ENCODE data around the gene ANO2.
"Not testable (repeated sequence)": the region's sequence is repeated elsewhere in the genome, so short reads cannot be mapped to it uniquely, and the experiment has no call there.

Gene ANO2

GRCh38 chr12:5916785-5917290, 28.2 kb downstream of the ANO2 start:
- DNase-seq: no peak

DNA sequence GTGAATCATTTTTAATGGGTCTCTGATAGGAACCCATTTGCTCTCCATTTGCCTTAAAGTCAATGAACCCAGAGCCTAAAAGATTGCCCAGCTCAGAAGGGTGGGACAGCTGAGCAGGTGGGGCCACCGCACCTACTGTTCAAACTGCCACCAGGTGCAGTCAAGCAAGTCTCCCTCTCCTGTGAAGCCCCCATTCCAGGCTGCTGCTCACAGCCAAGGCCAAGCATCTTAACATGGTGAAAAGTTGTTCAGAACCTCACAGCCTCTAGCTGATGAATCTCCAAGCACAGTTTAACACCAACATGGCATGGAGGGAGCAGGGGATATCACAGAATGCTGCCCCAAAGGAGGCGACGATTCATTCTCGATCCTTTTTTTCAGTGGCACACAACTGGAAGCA, 29.5 kb downstream of the ANO2 start:
- DNase-seq: no peak

GRCh38 chr12:5914387-5915149, 30.5 kb downstream of the ANO2 start:
- DNase-seq: no peak

- no peak for DNase-seq
Observed at GRCh38 chr12:5913387-5913786, 31.7 kb downstream of the ANO2 start.

DNA sequence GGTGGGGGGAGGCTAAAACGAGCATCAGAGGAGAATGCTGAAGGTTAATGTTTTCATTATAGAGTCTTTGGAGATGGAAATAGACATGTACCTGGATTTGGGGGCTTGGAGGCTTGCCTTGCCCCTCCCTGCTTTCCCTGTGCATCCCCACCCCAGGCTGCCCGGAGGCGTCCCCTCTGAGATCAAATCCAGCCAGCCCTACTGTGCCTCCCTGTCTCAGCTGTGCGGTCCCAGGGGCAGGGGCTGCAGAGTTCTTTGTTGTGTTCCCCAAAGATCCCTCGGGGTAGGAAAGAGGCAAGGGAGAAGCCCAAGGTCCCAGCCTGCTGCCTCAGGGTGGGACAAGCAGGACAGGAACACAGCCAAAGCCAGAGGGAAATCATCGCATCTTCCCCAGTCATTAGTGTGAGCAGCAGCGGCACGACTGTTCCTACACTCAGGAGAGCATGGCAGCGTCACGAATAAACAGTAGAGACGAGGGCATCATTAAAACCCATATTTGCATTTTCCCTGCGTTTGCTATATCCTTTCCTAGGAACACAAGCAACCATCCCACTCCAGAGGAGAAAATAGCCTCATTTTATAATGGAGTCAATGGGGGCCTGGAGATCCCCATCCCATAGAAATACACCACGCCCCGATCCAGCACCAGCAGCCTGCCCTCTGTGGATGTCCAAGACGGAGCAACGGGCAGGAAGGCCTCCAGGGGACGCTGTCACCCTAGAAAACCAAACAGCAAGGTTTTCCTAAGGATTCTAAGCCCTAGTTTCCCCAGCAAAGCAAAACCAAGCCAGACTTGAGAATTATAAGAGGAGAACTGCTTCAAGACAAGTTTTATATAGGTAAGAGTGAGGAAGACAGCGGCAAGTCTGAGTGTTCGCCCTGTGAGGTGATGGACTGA, 32.4 kb downstream of the ANO2 start:
- no peak for DNase-seq

DNA sequence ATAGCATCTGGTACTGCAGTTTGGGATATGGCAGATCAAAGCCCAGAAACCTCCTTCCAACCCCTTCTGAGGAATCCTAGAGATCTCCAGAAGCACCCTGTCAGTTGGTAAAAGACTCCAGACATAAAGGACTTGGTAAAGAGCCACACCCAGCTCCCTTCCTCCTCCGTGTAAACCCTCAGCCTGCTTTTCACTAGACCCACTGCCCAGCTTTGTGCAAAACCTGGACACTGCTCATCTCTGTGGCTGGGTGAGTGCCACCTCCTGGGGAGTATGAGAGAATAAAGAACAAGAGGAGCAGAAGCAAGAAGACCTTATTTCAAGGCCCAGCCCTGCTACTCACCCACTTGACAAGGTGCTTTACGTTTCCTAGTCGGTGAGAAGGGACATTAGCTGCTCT, 33.0 kb downstream of the ANO2 start:
- DNase-seq: no peak

- no peak for DNase-seq
Observed at GRCh38 chr12:5910790-5911548, 34.1 kb downstream of the ANO2 start.

DNA sequence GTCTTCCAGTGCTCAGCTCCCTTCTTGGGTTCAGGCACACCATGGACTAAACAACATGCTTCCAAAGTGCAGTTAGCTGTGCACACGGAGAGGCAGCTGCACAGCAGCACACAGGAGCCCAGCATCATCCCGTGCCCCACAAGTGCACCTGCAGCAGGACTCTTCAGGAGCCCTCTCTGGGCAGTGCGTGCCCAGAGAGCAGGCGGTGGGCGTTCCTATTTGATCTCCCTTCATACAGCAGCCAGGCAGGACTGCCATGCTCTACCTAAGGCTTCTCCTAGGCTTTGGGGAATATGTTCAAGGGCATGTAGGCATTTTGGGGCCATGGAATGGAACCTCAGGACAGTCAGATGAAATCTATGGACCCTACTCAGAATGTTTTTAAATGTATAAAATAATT, 35.5 kb downstream of the ANO2 start:
- no peak for DNase-seq

GRCh38 chr12:5908251-5908650, 36.8 kb downstream of the ANO2 start:
- no peak for DNase-seq

DNA sequence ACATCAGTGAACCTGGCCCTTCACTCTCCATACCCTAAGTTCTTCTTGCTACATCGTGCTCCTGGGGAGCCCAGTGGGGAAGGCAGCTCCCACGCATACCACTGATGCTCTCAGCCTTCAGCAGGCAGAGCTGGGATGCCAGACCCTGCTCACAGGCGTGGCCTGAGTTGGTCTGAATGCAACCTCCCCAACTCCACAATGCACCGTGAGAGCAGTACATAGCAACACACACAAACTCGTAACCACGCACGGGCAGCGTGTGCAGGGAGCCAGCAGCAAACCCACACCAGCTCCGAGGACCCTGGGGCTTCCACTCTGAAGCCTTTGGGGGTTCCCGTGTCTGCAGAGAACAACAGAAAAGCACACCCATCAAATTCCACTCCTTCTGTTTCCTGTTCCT, 37.3 kb downstream of the ANO2 start:
- no peak for DNase-seq

DNA sequence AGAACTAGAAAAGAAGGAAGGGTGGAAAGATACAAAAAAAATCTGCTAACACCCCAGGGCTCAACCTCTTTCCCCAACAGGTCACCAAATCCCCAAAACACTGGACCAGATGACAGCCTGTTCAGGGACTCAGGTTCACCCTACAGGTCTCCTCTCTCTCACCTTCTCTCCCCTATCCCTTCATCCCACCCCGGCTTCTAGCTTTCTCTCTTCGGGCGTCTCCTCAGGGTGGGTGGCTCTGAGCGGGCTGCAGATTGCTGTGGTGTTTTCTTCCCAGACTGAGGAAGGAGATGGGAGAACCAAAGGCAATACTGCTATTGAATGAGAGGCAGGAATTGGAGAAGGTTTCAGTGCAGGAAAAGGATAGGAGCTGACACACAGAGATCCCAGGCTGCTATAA, 39.3 kb downstream of the ANO2 start:
- DNase-seq: no peak

DNA sequence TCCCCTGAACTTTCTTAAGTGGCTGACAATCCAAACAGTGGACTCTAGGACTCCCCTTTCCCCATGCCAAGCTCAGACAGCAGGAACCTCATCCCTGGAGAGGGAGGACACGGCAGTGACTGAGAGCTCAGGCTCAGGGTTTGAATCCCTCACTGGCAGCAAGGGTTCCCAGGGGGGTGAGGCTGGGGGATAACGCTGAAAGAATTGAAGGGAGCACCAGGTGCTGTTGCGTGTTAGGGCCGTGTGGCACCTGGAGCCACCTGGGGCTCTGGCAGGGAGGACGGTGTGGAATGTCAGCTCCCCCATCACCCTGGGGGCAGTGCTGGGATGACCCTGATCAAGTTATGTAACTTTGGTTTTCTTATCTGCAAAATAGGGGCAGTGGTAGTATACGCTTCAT, 40.1 kb downstream of the ANO2 start:
- DNase-seq: no peak

DNA sequence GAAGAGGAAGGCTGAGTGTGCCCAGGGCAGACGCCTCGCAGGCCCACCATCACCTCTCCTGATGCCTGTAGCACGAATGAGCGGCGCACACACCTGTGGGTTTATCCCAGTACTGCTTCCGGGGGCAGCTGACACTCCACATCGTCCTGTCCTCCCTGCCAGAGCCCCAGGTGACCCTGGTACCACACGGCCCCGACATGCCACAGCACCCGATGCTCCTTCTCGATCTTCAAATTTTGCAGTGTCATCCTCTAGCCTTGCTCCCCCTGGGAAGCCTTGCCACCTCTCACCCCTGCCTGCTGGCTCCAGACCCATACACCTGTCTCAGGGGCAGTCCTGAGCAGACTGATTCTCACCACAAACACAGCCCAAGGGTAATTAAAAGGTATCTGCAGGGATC, 40.6 kb downstream of the ANO2 start:
- no peak for DNase-seq

GRCh38 chr12:5902736-5903135, 42.3 kb downstream of the ANO2 start:
- DNase-seq: no peak

DNA sequence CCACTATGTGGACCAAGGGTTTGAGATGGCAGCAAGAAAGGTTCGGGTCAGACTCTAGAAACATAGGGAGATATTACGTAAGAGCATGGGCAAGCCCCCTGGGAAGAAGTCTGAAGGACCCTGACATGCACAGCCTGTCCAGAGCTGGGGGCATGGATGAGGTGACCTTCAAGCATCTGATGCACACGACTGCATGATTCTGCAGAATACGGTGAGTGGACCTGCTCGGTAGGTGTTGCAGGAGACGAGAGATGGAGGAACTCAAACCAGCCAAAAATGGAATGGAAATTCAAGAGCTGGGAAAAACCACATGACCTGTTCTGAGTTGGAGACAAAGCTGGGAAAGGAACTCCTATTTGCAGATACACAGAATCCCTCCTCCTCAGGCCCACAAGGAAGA, 43.6 kb downstream of the ANO2 start:
- DNase-seq: no peak

DNA sequence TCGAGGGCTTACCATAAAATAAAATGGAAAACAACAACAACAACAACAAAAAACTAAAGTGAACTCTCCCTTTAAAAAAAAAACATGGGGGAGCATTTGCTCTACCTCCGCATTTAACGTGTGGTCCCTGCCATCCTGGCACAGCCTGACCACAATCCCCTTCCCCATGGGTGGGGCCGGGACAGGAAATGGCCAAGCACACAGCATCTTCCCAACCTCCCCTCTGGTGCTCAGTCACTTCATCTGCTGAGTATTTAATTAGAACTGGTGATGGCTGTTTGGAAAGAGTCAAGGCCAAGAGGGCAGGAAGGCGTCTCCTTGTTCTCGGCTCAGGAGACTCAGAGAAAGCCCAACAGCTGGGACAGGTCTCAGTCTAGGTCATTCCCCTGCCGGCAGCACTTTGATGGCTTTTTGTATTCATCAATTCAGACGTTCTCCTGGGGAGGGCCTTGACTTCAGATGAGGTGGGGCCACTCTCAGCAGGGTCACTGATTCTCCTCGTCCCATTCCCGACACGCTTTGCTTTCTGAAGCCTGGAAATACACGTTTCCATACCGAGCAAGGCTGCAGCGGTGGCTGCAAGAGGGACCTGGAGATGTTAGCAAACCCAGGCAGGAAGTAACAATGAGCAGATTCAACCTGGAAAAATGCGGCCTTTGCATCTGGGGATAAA, 44.4 kb downstream of the ANO2 start:
- DNase-seq: no peak

GRCh38 chr12:5900076-5900475, 45.0 kb downstream of the ANO2 start:
- no peak for DNase-seq

DNA sequence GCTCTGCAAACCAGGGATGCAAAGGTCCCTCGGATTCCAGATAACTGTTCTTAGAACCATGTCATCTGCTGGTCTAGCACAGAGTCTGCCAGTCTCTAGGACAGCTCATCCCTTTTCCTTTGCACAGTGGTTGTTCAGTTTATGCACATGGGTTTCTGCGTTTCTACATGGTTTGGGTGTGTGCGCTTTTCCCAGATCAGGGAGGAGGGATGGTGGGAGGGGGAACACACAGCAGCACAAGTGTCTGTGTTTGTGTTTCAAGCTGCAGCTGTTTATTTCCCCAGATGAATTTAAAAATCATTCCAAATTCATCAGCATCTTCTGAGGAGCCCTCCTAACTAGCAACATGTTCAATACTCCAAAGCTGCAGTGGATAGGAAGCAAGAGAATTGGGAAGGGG, 45.4 kb downstream of the ANO2 start:
- no peak for DNase-seq

GRCh38 chr12:5898874-5899273, 46.2 kb downstream of the ANO2 start:
- no peak for DNase-seq

DNA sequence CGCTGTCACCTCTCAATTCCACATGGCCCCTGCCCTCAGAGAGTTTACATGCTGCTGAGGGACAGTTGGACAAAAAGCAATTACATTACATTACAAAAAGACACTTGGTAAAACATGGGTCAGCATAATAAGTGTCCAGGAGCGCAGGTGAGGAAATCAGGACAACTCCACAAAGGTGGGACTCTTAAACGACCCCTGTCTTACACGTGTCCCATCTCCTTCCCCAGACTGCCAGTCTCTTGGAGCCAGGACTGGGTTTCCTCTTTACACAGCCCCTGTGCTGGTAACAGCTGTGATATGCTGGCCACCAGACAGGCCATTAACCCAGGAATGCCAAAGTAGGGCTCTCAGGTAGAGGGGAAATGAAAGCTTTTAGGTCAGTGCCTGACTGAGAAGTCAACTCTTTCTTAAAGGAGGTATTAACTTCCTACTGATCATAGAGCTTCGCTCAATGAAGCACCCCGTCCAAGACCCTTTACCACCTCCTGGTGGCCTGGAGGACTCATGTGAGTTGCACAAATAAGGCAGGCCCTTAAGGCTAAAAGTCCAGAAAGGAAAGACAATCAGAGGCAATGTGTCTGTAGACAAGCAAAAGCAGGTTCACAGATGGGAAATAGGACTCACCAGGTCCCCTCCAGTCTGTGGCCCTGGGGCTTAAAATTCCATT, 55.5 kb downstream of the ANO2 start:
- no peak for DNase-seq

GRCh38 chr12:5888816-5889315, 56.2 kb downstream of the ANO2 start:
- DNase-seq: no peak

DNA sequence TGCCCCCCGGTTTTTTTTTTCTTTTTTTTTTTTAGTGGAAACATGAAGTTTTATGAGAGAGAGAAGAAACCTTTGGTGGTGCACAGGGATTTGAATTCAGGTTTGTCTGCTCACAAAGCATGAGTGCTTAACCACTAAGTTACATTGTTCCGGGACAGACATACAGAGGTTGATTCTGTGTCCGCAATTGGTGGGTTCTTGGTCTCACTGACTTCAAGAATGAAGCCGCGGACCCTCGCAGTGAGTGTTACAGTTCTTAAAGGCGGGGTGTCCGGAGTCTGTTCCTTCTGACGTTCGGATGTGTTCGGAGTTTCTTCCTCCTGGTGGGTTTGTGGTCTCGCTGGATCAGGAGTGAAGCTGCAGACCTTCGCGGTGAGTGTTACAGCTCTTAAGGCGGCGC, 57.2 kb downstream of the ANO2 start:
- not testable (repeated sequence) for DNase-seq
